Hepatocyte (in vitro differentiated cells): ENCODE measurements around the gene CTNNA2. TPM values are rescaled to one million over a fixed set of nuclear protein-coding genes. Genes with fewer than 3 reads are reported as not detected.

ENCODE experiments used
- DNase-seq: peaks from one replicate; pipeline ENCODE4 v3.0.0-alpha.2; 2016; ENCODE audit warnings: low spot score
- H2AFZ ChIP-seq: fragments of 200-600 bp; sonication (generic); 2 replicates; pipeline ENCODE4 v1.6.0; 2016; ENCODE audit warnings: antibody characterized with exemption, mild to moderate bottlenecking
- H3K27ac ChIP-seq: fragments of 200-600 bp; sonication (generic); 2 replicates; pipeline ENCODE4 v1.5.1; 2016; ENCODE audit warnings: mild to moderate bottlenecking
- H3K27me3 ChIP-seq: fragments of 200-600 bp; sonication (generic); 2 replicates; pipeline ENCODE4 v1.6.1; 2016
- H3K36me3 ChIP-seq: fragments of 200-600 bp; sonication (generic); replicated peaks from 2 replicates; pipeline ENCODE4 v1.5.1; 2016; ENCODE audit warnings: low read depth; ENCODE audit not compliant: insufficient read depth
- H3K4me1 ChIP-seq: fragments of 200-600 bp; sonication (generic); 2 replicates; pipeline ENCODE4 v1.5.1; 2016; ENCODE audit warnings: mild to moderate bottlenecking, moderate library complexity; ENCODE audit not compliant: insufficient read depth
- H3K4me2 ChIP-seq: fragments of 200-600 bp; sonication (generic); 2 replicates; pipeline ENCODE4 v1.6.0; 2016
- H3K4me3 ChIP-seq: fragments of 200-600 bp; sonication (generic); 2 replicates; pipeline ENCODE4 v1.5.1; 2016; ENCODE audit warnings: mild to moderate bottlenecking
- H3K79me2 ChIP-seq: fragments of 200-600 bp; sonication (generic); 2 replicates; pipeline ENCODE4 v1.6.0; 2017; ENCODE audit warnings: mild to moderate bottlenecking
- H3K9me2 ChIP-seq: fragments of 200-600 bp; sonication (generic); replicated peaks from 2 replicates; pipeline ENCODE4 v1.6.0; 2017; ENCODE audit warnings: mild to moderate bottlenecking; ENCODE audit not compliant: insufficient read depth
- H3K9me3 ChIP-seq: fragments of 200-600 bp; sonication (generic); 2 replicates; pipeline ENCODE4 v1.5.1; 2016; ENCODE audit warnings: low read depth, mild to moderate bottlenecking
- H4K20me1 ChIP-seq: fragments of 200-600 bp; sonication (generic); 2 replicates; pipeline ENCODE4 v1.6.0; 2016; ENCODE audit warnings: mild to moderate bottlenecking; ENCODE audit not compliant: insufficient read depth, poor library complexity, severe bottlenecking
- EZH2 ChIP-seq: fragments of 200-600 bp; sonication (generic); IDR thresholded peaks from 2 replicates; pipeline ENCODE4 v1.6.1; 2016; ENCODE audit warnings: antibody characterized with exemption, mild to moderate bottlenecking, borderline replicate concordance
- EZH2phosphoT487 ChIP-seq: fragments of 200-600 bp; sonication (generic); IDR thresholded peaks from one replicate; pipeline ENCODE4 v1.6.1; 2018; ENCODE audit warnings: antibody characterized with exemption, mild to moderate bottlenecking, low read depth, moderate library complexity; ENCODE audit not compliant: unreplicated experiment, severe bottlenecking
- WGBS: methylation state at CpG from one replicate; pipeline ENCODE4 v1.1.6; 2016; ENCODE audit warnings: low lambda C conversion rate; ENCODE audit errors: missing lambda C conversion rate; 5-methylcytosine and 5-hydroxymethylcytosine counted together
- polyA plus RNA-seq: library from polyadenylated mRNA; unstranded; fragments of >200 nt; fragmentation: Nextera tagmentation; extraction: Ambion mirVana; gene quantifications from 2 replicates; pipeline ENCODE4 v1.2.1, GENCODE V29; 2016
- total RNA-seq: library from RNA; depleted of rRNA; stranded (reverse); fragments of >200 nt; gene quantifications from 2 replicates; pipeline ENCODE4 v1.2.3, GENCODE V29; 2014
- TF ChIP-seq, protein P1 (sequence below): fragments of 200-600 bp; sonication (generic); IDR thresholded peaks from 2 replicates; pipeline ENCODE4 v1.5.1; 2016; ENCODE audit warnings: antibody characterized with exemption, mild to moderate bottlenecking; ENCODE audit not compliant: poor library complexity

Gene CTNNA2
- total and polyA plus RNA-seq, 2 experiments from 2014 or later, result 0.79 to 4.4 TPM

DNA sequence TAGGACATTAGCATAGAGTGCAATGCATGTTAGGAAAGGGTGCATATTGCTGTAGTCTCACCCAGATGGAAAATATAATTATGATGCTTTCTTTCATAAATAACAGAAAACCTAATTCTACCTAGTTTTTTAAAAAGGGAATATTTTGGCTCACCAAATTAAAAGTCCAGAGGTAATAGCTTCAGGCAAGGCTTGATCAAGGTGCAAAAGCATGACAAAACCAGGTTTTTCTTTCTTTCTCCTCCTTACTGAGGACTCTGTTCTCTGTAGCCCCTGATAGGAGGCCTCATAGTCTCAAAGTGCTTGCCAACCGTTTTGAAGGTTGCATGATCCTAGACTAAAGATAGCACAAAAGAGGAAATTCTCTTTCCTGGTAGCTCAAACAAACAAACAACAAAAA, 349.9 kb downstream of the CTNNA2 start:
- Histone ChIP-seq H3K27ac (no peak overlapping the region), H2AFZ (no peak overlapping the region), H4K20me1 (no peaks in the 10 kb centered on the region), H3K4me3 (no peak overlapping the region), H3K4me2 (no peak overlapping the region), H3K36me3 (no peaks in the 10 kb centered on the region), H3K9me3 (no peaks in the 10 kb centered on the region), H3K27me3 (no peaks in the 10 kb centered on the region), H3K4me1 (no peaks in the 10 kb centered on the region), H3K9me2 (no peaks in the 10 kb centered on the region), H3K79me2 (no peaks in the 10 kb centered on the region)
- TF ChIP-seq EZH2phosphoT487 (no peak), EZH2 (no peak)
- TF ChIP-seq, protein P1, sequence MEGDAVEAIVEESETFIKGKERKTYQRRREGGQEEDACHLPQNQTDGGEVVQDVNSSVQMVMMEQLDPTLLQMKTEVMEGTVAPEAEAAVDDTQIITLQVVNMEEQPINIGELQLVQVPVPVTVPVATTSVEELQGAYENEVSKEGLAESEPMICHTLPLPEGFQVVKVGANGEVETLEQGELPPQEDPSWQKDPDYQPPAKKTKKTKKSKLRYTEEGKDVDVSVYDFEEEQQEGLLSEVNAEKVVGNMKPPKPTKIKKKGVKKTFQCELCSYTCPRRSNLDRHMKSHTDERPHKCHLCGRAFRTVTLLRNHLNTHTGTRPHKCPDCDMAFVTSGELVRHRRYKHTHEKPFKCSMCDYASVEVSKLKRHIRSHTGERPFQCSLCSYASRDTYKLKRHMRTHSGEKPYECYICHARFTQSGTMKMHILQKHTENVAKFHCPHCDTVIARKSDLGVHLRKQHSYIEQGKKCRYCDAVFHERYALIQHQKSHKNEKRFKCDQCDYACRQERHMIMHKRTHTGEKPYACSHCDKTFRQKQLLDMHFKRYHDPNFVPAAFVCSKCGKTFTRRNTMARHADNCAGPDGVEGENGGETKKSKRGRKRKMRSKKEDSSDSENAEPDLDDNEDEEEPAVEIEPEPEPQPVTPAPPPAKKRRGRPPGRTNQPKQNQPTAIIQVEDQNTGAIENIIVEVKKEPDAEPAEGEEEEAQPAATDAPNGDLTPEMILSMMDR, result no peak
- no peak for DNase-seq
- WGBS, result 48% methylated on average over 1 of the region's 1 CpG

DNA sequence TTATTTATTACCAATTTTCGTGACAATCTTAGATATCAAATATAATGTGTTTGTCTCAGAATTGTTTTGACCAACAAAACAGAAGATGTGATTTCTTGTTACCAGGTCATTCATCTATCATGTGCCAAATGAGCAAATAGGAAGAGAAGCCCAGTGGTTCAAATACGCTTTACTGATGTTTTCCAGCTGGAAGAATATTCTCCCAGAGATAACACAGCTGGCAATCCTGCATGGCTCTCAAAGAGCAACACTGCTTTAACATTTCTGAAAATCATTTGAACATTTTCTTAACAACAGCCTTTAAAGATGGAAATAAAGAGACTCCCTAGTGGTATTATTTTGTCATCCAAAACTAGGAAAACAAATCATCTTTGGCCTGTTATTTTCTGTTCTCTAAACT, 359.8 kb downstream of the CTNNA2 start:
- H3K4me1 ChIP-seq, result no peaks in the 10 kb centered on the region
- no peaks in the 10 kb centered on the region for H3K9me3 ChIP-seq
- H3K9me2 ChIP-seq, result no peaks in the 10 kb centered on the region
- no peak for TF ChIP-seq EZH2
- no peak for TF ChIP-seq EZH2phosphoT487
- TF ChIP-seq, protein P1, result no peak
- H3K4me3 ChIP-seq, result no peak overlapping the region
- H3K27ac ChIP-seq, result no peak overlapping the region
- no peaks in the 10 kb centered on the region for H3K79me2 ChIP-seq
- no peaks in the 10 kb centered on the region for H3K36me3 ChIP-seq
- no peaks in the 10 kb centered on the region for H4K20me1 ChIP-seq
- H3K4me2 ChIP-seq, result no peak overlapping the region
- H2AFZ ChIP-seq, result no peak overlapping the region
- WGBS, result 82% methylated on average over 2 of the region's 2 CpGs
- no peak for DNase-seq
- no peaks in the 10 kb centered on the region for H3K27me3 ChIP-seq

DNA sequence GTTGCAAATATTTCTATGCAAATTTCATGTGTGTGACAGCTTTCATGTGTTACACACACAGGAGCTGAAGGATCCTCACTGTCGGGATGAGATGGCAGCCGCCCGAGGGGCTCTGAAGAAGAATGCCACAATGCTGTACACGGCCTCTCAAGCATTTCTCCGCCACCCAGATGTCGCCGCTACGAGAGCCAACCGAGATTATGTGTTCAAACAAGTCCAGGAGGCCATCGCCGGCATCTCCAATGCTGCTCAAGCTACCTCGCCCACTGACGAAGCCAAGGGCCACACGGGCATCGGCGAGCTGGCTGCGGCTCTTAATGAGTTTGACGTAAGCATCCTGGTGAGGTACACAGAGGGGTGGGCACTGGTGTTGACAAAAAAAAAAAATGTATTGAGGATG, 361.2 kb downstream of the CTNNA2 start:
- no peak for DNase-seq
- Histone ChIP-seq H3K27ac (no peak overlapping the region), H3K79me2 (no peaks in the 10 kb centered on the region), H3K36me3 (no peaks in the 10 kb centered on the region), H2AFZ (no peak overlapping the region), H3K9me2 (no peaks in the 10 kb centered on the region), H4K20me1 (no peaks in the 10 kb centered on the region), H3K4me3 (no peak overlapping the region), H3K27me3 (no peaks in the 10 kb centered on the region), H3K4me2 (no peak overlapping the region), H3K9me3 (no peaks in the 10 kb centered on the region), H3K4me1 (no peaks in the 10 kb centered on the region)
- WGBS, result 97% methylated on average over 18 of the region's 18 CpGs
- TF ChIP-seq EZH2 (no peak), EZH2phosphoT487 (no peak)
- TF ChIP-seq, protein P1, result no peak

DNA sequence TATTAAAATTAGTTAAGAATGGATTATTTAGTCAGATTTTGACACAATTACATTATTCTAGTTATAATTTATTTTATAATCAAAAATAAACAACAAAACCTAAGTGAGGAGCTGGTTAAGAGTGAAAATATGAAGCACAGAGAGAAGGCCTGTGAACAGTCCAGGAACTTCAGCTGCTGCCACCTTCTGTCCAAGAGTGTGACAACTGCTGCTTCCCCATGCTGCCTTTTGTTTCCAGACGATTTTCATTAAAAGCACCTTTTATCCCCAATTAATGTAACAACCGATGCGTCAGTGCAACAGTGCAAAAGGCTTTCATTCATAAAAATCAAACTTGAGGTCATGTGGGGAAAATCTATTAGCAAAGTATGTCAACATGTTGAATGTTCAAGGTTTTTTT, 363.6 kb downstream of the CTNNA2 start:
- H3K4me1 ChIP-seq, result no peaks in the 10 kb centered on the region
- no peaks in the 10 kb centered on the region for H3K79me2 ChIP-seq
- TF ChIP-seq EZH2phosphoT487, result no peak
- TF ChIP-seq, protein P1, result peak; percentile 57
- H3K9me2 ChIP-seq, result no peaks in the 10 kb centered on the region
- H3K27me3 ChIP-seq, result no peaks in the 10 kb centered on the region
- H3K4me2 ChIP-seq, result no peak overlapping the region
- no peak overlapping the region for H3K4me3 ChIP-seq
- H4K20me1 ChIP-seq, result no peaks in the 10 kb centered on the region
- H3K36me3 ChIP-seq, result no peaks in the 10 kb centered on the region
- no peaks in the 10 kb centered on the region for H3K9me3 ChIP-seq
- WGBS, result 25% methylated on average over 3 of the region's 3 CpGs
- H3K27ac ChIP-seq, result no peak overlapping the region
- peak; percentile 48 for DNase-seq
- no peak overlapping the region for H2AFZ ChIP-seq
